Measurements from ENCODE around the gene TMEFF1.
A peak's percentile ranks its signal among the peaks of the same experiment; 100 is the strongest.

The TMEFF1 gene

DNA sequence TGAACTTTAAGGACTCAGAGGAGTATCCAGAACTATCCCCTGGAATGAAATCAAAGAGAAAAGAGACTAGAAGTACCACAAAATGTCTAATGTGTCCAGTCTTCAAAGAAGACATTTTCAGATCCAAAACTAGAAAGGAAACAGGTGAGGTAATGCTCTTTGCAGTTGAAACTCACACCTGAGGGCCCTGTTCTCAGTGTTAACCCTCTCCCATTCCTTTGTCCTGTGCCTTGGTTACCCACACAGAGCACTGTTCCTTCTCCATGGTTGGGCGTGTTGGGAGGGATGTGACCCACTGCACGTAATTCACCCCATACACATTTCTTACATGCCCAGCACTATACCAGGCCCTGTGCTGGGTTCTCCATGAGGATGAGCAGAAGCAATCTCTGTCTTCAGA lies 24.7 kb upstream of the TMEFF1 start:
- DNase-seq, result no peak

DNA sequence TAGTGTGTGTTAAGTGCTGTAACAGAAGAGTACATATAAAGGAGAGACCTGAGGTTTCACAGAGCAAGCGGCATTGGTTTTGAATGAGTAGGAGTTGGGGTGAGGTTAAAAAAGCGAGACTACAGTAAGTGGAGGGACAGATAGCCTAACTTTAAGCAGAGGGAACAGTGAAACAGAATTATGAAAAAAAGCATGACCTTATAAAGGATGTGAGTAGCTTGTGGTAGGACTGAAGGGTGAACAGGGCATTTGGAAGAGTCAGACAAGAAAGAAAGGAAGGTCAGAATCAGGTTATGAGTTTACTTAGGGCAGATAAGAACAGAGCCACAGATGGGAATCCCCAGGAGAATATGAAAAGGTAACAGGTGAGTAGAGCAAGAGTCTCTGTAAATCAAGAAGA lies 23.5 kb upstream of the TMEFF1 start:
- no peak for DNase-seq

DNA sequence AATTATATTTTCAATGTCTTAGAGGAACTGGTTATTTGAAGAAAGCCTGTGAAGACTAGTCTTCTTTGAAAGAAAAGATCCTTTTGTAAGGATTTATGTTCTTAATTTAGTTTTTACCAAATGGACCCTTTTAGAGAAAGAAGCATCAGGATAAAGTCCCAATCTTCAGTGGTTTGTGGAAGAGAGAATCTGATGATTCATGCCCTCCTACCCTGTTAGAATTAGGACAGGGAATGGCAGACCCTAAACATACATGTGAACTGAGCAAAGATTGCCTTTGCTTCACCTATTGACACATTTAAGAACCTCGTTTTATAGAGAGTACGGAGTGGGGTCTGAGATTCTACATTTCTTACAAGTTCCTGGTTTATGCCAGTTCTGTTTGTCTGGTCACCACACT lies 20.1 kb upstream of the TMEFF1 start:
- DNase-seq, result no peak

DNA sequence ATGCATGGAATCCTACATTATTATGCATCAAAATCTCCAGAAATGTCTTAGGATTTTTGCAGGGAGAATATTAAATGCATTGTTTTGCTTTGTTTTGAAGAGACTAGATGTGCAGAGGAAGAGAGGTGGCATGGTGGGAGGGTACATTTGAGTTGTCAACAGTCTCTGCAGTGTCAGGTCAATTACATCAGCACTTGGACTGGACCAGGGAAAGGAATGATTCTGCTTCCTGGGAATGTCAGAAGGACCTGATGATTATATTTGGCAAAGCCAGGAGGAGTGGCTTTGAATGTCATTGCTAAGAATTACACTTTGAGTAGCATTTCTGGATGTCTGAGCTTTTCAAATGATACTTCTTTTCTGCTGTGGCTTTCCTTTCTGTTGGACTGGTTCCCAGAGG lies 17.5 kb upstream of the TMEFF1 start:
- DNase-seq, result no peak

DNA sequence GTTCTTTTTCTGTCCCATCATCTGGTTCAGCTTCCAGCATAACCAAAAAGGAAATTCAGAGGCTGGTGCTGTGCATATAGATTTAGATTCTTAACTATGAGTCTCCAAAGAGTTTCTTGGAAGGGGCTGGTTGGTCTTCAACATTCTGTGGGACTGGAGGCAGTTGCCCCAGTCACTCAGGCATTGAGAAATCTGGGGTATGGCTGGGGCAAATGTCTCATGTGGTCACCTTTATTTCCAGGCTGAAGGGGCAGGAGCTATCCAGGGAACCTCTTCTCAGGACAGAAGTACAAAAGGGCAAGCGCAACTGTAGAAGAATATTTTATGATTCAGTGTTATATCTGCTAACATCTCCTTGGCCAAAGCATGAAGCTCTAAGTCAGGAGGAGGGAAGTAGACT lies 15.4 kb upstream of the TMEFF1 start:
- no peak for DNase-seq

DNA sequence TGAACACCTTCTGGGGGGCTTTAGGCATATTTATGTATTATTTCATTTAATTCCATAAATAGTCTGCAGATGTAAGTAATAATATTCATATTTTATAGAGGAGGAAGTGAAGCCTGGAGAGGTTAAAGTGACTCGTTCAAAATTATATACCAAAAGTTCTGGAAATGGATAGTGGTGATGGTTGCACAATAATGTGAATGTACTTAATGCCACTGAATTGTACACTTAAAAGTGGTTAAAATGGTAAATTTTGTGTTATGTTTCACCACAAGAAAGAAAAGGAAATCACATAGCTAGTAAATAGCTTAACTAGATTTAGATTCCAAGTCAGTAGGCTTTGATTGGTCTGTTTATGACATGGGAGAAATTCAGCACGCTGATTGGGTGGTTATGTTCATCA lies 13.0 kb upstream of the TMEFF1 start:
- DNase-seq, result no peak

DNA sequence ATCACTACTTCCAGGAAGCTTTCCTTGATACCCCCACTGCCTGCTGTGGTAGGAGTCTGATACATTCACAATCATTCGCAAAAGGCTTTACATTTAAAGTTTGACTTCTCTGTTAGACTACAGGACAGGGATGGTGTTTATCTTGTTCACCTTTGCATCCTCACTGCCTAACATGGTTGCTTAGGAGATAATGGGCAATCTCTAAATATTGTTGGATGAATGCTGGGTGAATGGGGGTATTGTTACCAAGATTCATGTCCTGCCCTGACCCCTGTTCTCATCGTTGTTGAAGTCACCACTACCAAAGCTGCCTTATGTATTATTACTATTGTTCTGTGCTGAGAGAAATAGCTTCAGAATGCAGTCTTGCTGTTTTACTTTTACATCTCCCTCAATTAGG lies 7.7 kb upstream of the TMEFF1 start:
- DNase-seq, result peak; percentile 20 to 24

DNA sequence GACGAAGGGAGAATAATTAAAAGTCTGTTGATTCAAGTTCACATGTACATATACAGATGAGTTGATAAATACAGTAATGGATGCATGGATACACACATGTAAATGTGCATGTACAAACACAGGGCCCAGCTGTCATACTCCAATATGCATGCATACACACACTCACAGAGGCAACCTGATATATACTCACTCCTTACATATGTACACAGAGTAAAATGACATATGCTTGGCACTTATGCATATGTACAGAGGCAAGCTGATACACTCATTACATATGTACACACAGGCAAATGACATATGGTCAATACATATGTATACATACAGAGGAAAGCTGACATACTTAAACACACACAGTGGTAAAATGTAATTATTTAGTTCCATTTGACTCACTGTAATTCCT lies 7.2 kb upstream of the TMEFF1 start:
- peak; percentile 31 to 35 for DNase-seq

DNA sequence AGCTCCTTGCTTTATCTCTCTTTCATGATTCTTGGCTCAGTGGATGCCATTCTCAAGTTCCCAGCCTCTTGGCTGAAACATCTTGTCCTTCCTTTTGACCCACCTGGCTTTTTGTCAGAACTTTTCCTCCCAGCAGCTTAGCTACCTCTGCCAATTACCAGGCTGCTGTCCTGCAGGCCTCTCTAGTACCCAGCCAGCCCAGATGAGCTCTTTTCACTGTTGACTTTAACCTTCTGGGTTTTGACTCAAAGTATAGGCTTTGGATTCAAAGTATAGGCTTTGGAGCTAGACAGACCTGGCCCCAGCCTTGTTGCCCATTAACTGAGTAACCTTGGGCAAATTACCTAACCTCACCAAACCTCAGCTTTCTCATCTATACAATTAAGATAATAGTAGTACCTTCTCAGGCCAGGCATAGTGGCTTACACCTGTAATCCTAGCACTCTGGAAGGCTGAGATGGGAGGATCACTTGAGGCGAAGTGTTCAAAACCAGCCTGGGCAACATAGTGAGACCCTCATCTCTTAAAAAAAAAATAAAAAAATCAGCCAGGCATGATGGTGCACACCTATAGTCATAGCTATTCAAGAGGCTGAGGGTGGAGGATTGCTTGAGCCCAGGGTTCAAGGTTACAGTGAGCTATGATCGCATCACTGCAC lies 6.6 kb upstream of the TMEFF1 start:
- no peak for DNase-seq

DNA sequence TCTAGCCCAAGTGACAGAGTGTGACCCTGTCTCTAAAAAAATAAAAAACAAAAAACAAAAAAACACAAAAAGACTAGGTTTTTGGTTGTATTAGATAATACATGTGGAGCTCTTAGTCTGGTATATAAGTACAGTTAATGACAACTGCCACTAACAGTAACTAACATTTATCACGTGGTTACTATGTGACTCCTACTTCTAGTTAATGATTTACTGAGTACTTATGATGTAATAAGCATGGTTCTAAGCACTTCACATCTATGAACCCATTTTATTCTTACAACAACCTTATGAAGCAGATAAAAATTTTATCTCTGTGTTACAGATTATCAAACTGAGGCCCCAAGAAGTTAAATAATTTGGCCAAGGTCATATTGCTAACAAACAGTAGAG lies 6.1 kb upstream of the TMEFF1 start:
- DNase-seq, result peak in 1 of 2 experiments; percentile 1

DNA sequence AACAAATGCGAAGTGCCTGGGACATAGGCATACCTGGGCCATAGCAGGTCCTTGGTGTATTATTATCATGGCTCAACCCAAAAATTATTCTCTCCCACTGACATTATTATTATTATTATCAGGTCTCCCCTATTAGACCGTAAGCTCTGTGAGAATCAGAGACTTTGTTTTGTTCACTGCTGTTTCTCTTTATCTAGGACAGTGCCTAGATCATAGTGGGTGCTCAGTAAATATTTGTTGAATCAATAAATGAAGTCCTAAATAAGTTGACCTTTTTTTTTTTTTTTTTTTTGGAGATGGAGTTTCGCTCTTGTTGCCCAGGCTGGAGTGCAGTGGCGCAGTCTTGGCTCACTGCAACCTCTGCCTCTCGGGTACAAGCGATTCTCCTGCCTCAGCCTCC lies 4.9 kb upstream of the TMEFF1 start:
- DNase-seq, result no peak

DNA sequence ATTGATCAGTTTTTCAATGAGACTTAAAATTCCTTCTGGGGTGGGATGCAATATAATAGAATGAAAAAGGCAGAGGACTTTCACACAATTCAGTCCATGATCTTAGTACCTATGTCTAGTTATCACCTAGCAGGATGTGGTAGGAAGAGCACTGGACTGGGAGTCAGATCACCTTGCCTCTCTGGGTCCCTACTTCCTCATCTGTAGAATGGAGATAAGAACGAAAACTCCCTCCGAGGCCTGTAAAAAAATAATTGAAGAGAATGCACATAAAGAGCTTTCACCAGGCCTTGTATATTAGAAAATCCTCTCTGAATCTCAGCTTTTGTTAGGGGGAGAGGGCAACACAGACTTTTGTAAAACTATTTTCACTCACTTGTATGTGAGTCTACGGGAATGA lies 681 bp upstream of the TMEFF1 start:
- DNase-seq, result no peak

DNA sequence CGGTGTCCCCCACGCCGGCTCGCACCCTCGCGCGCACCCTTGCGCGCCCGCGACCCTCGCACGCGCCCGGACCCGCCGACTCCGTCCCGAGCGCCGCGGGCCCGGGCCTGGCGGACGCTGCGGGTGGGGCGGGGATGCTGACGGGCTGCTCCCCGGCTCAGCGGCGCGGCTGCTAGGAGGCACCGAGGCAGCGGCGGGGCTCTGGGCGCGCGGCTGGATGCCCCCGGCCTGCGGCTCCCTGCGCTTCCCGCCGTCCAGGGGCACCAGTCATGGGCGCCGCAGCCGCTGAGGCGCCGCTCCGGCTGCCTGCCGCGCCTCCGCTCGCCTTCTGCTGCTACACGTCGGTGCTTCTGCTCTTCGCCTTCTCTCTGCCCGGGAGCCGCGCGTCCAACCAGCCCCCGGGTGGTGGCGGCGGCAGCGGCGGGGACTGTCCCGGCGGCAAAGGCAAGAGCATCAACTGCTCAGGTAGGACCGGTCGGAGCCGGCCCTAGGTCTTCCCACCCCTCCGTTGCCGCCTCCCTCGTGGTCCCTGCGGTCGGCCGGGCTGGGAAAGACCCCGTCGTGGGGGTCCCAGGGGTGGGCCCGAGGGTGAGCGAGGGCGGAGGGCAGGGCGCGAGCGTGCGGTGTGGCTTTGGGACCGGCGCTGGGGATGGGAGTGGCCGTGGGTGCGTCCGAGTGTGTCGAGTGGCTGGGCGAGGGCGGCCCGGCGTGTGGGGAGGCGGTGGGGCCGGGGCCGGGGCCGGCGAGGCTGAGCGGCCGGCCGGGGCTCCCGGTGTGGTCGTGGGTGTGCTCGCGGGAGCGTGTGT lies 530 bp downstream of the TMEFF1 start:
- peak; percentile 12 to 67 for DNase-seq

DNA sequence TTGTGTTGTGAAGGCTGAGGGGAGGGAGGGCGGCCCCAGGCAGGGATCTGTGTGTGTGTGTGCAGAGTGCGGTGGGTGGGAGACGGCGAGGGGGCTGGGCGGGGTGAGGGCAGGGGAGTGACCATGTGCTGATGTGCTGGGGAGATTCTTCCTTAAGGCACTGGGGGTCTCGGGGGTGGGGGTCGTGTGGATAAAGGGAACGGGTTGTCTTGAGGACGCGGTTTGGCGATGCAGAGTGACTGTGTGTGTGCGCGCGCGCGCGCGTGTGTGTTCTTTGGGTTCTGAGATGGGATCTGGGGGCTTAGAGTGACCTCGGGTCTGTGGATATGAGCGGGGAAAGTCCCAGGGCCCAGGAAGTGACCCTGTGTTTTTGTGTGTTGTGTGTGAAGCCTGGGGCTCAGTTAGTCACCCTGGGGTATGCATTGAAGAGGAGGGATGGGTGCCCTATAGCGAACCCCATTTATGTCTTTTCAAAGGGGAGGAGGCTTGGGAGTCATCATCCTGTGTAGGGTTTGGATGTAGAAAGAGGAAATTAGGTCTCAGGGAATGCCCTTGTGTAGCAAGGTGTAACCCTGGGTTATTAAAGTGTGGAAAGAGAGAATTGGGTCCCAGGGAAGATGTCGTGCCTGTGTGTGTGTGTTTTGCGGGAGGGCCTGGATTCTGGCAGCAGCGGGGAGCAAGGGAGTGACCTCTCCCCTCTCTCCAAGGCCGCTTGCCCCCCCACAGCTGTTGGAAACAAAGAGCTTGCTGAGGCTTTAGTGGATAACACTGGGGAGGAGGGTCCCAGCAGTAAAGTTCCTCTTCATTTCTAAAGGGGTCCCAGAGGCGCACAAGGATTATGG lies 1.4 kb downstream of the TMEFF1 start:
- DNase-seq, result peak in 1 of 2 experiments; percentile 54

DNA sequence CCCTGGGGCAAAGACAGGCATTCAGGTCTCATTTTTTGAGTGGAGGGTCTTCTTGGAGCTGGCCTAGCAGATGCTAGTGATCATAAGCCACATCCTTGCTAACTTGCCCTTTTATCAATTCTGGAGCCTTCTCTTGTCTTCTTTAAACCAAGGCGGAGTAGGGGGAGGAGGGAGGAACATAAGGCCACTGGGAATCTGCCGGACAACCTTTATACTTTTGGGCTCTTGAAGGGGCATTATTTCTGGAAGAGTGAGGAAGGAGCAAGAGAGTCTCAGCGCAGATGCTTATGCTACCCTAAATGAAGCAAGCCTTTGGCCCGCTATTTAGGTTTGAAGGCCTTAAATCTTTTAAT lies 2.0 kb downstream of the TMEFF1 start:
- no peak for DNase-seq

DNA sequence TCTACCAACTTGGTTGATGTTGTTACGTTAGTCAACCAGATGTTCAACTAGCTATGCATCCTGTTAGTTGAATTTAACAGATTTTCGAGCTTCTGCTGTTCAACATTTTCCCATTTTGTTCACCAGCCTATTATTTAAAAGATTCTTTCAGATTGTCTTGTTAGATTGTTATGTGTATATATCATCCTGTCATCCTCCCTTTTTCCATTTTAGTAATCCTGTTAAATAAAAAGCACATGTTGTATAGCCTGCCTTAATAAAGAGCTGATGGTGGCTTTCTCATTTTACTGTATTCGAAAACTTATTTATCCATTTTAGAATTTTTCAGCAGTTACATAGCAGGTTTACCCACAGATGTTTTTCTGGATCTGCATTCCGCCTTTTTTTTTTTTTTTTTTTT lies 4.3 kb downstream of the TMEFF1 start:
- DNase-seq, result no peak

DNA sequence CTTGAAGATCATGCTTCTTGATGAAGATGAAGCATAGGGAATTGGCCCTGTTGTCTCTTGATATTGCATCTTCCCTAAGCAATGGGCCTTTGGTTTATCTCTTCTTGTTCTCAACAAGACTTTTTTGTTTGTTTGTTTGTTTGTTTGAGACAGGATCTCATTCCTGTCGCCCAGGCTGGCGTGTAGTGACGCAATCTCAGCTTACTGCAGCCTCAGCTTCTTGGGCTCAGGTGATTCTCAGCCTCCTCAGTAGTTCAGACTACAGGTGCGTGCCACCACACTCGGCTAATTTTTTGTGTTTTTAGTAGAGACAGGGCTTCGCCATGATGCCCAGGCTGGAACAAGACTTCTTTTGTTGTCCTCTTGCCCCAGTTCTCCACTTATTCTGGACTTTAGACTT lies 5.2 kb downstream of the TMEFF1 start:
- DNase-seq, result no peak

DNA sequence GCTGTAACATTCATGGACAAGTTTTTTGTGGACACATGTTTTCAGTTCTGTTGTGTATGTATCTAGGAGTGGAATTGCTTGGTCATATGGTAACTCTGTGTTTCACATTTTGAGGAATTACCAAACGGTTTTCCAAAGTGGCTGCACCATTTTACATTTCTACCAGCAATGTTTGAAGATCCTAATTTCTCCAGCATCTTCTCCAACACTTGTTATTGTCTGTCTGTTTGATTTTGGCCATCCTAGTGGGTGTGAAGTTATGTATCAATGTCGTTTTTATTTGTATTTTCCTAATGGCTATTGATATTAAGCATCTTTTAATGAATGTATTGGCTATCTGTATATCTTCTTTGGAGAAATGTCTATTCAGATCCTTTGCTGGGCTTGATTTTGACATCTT lies 6.9 kb downstream of the TMEFF1 start:
- no peak for DNase-seq

DNA sequence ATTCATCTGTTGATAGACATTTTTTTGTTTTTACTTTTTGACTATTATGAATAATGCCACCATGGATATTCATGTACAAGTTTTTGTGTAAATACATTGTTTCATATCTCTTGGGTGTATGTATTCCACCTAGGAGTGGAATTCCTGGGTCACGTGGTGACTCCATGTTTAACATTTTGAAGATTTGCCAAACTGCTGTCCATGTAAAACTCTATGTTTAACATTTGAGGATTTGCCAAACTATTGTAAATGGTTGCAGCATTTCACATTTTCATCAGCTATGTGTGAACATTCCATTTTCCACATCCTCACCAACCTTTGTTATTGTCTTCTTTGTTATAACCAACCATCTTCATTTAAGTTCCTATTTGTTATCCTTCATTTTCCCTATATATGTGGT lies 12.2 kb downstream of the TMEFF1 start:
- no peak for DNase-seq

DNA sequence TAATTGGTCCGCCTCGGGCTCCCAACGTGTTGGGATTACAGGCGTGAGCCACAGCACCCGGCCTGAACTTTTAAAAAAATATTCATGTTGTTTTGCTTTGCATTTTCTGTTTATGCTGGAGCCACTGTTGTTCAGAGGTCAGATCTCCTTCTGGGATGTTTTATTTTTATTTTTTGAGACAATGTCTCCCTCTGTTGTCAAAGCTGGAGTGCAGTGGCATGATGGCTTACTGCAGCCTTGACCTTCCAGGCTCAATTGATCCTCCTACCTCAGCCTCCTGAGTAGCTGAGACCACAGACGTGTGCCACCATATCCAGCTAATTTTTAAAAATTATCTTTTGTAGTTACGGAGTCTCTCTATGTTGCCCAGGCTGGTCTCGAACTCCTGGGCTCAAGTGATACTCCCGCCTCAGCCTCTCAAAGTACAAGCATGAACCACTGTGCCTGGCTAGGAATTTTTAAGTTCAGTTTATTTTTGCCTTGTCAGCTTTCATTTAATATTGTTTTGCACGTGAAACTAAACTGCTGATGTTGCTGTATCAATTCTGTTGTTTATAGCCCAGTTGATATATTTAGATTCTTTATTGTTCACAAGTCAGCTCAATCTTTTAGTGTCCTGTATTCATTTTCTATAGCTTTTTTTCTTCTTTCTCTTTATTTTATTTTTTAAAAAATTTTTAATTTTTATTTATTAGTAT lies 13.7 kb downstream of the TMEFF1 start:
- DNase-seq, result no peak

DNA sequence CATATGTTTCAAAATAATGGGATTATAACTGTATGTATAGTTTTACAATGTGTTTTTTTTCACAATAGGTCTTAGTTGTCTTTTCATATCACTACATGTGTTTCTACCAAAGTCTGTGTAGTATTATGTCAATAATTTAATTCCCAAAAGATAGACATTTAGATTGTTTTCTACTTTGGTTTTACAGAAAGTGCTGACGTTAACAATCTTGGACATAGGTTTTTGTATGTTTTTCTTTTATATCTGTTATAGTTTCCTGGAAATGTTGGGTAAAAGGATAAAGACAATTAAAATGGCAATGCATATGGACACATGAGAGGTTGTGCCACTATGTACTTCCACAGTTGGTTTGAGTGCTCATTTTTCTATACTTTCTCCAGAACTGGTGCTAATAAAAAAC lies 15.2 kb downstream of the TMEFF1 start:
- DNase-seq, result no peak

DNA sequence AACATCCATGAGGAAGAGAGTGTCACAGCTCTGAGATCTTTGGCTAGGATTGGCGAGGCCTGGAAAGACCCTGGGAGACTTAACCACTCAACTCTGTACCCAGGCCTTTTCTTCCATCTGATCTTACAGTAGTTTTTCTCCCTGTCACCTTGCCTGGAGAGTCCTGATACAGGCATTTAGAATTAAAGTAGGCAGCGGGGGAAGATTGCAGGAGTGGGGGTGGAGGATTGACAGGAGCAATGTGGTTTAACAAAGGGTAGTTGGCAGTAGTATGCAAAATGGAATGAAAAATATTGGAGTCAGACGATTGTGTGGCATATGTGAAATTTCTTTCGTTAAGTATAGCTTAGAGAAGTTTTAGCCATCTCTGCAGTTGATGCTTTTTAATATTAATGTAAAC lies 16.9 kb downstream of the TMEFF1 start:
- no peak for DNase-seq

DNA sequence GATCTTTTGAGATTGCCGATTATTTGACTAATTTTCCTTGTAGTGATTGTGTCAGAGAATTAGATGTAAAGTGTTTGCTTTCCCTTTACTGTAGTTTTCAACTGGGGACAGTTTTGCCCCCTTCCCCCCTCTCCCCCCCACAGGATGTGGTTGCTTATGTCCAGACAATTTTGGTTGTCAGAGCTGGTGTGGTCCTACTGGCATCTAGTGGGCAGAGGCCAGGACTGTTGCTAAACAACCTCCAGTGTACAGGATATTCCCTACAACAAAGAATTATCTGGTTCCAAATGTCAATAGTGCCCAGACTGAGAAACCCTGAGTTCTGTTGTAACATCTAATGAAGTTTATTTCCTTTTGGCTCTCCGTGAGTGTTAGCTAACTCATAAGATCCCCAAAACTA lies 20.0 kb downstream of the TMEFF1 start:
- DNase-seq, result no peak

All from NCI-H526 (cell line).